Tongue (tissue), 2 donors: ENCODE results near the gene KLF13. TPM values are rescaled to one million over a fixed set of nuclear protein-coding genes. Genes with fewer than 3 reads are reported as not detected.

Source experiments
- DNase-seq: peaks from one replicate; pipeline ENCODE4 v3.0.0-alpha.2; 2015
- total RNA-seq: library from RNA; depleted of rRNA; stranded (reverse); fragments of >200 nt; gene quantifications from one replicate; pipeline ENCODE4 v1.2.3, GENCODE V29; 2014

The KLF13 gene
- 37.5 TPM for total RNA-seq

DNA sequence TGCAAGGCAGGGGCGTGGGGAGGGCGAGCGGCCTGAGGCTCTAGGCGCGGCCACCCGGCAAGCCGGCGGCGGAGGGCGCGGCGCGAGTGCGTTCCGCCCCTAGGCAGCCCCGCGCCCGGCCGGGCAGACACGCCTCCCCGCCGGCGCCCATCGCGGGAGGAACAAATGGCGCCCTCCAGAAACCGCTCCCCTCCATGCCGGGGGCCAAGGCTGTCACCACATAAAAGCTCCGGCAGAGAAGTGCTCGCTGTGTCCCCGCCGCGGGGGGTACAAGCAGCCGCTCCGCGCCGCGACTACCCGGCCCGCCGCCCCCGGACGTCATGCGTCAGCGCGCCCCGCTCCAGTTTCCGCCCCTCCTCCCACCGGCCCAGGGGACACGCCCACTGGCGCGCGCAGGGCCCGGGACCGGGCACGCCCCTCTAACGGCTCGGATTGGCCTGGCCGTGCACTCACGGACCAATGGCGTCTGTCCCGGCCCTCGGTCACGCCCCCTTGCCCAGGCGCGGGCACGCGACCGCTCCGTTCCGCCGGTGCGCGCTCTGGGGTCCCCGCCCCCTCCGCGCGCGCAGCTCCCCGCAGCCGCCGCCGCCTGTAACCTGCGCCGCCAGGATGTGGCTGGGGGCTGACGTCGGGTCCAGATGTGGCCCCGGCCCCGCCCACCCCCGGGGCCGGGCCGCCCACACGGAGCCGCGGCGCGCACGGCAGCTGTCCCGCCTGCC lies at the start of gene KLF13:
KLF13 (plus strand) TSS at position 680 of the 719 bp plus-strand sequence. CDS start 378 bp downstream, outside the sequence.
- peak; percentile 99 for DNase-seq

DNA sequence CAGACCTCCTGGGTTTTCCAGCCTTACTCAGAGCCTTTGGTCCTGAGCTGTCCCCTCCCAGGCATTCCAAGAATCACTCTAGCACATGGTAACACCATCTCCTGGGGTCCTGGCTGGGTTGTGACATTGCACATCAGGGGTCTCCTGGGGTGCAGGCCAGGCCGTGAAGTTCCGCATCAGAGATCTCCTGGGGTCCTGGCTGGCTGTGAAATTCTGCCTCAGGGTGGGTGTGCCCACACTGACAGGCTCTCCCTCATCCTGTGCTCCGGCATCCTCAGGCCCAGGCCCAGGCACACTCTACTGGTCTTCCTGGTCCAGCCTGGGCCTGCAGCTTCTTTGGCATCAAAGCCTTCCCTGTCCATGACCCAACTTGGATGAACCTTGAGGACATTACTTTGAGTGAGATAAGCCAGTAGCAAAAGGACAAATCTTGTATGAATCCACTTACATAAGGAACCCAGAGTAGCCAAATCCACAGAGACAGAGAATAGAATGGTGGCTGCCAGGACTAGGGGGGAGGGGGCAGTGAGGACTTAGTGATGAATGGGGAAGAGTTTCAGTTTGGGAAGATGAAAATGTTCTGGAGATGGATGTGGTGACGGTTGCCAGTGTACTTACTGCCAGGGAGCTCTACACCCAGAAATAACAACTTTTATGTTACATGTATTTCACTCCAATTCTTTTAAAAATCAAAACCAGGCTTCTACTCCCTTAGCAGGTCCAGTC lies 49.1 kb upstream of the KLF13 start:
- no peak for DNase-seq

- DNase-seq: no peak
Observed at GRCh38 chr15:31278061-31278445, 48.6 kb upstream of the KLF13 start.

DNA sequence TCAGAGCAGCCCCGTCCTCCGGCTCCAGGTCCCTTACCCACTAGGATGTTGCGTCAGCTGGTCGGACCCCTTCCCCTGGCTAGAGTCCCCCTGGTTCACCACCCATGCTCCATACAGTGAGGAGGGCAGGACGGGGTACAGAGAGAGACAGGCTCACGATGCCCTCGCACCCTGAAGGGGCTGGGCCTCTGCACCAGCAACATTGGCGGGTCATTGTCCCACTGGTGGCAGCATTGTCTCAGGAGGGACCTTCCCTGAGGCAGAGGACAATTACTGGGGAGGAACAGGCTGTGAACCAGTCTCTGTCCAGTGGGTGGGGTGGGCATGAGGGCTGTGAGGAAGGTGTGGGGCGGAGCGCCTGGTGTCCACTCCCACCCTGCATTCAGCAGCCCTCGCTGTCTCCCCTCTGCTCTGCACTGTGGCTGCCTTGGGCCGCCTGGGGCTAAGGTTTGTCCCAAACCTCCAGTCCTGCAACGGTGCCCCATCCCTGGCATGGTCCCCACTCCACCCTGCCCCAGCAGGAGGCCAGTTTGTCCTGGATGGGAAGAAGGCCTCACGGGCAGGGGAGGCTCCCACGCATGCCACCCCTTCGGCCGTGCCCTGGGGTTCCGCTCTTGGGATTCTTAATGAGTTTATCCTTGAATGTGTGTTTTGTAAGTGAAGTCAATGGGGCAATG lies 48.0 kb upstream of the KLF13 start:
- no peak for DNase-seq

GRCh38 chr15:31279221-31280045 lies 47.2 kb upstream of the KLF13 start:
- no peak for DNase-seq

- peak; percentile 83 for DNase-seq
Observed at GRCh38 chr15:31280046-31280830, 46.4 kb upstream of the KLF13 start.

DNA sequence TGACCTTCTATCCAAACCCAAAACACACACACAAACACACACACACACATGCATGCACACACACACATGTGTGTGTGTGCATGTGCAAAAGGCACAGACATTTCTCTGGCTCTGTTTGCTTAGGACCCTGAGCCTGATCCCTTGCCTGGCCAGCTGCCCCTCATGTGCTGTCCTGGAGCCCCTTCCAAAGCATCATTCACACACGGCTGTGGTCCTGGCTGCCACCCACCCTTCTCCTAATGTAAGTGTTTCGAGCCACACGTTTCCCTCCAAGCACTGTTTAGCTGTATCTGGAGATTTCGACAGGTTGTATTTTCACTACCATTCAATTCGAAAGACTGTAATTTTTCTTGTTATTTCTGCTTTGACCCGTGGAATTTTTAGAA lies 45.8 kb upstream of the KLF13 start:
- DNase-seq: no peak

DNA sequence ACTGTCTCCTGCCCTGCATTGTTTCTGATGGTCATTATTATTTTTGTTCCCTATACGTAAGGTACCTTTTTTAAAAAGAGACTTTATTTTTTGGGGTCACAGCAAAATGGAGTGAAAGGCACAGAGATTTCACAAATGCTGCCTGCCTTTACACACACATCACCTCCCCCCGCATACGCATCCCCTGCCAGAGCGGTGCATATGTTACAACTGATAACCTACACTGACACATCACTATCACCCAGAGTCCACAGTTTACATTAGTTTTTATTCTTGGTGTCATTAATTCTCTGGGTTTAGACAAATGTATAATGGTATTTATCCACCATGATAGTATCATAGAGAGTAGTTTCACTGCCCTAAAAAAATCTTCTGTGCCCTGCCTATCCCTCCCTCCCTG lies 43.6 kb upstream of the KLF13 start:
- DNase-seq: no peak

DNA sequence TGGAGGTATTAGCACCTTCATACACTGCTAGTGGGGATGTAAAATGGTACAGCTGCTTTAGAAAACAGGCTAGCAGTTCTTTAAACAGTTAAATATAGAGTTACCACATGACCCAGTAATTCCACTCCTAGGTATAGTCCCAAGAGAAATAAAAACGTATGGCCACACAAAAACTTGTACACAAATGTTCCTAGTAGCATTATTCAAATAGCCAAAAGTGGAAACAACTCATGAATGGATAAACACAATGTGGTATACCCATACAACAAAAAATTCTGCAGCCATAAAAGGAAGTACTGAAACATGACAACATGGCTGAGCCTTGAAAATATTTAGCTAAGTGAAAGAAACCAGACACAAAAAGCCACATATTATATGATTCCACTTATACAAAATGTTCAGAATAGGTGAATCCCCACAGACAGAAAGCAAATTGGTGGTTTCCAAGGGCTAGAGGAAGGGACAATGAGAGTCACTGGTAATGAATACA lies 40.8 kb upstream of the KLF13 start:
- DNase-seq: no peak

DNA sequence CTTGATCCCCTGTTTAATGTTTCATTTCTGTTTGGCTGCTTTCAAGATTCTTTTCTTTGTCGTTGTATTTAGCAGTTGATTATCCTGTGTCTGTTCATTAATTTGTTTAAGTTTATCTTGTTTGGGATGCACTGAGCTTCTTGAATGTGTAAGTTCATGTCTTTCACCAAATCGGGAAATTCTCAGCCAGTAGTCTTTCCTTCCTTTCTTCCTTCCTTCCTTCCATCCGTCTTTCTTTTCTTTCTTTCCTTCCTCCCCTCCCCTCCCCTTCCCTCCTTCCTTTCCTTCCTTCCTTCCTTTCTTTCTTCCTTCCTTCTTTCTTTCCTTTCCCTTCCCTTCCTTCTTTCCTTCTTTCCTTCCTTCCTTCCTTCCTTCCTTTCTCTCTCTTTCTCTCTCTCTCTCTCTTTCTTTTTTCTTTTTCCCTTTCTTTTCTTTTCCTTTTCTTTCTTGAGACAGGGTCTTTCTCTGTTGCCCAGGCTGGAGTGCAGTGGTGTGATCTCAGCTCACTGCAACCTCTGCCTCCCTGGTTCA lies 35.5 kb upstream of the KLF13 start:
- no peak for DNase-seq

DNA sequence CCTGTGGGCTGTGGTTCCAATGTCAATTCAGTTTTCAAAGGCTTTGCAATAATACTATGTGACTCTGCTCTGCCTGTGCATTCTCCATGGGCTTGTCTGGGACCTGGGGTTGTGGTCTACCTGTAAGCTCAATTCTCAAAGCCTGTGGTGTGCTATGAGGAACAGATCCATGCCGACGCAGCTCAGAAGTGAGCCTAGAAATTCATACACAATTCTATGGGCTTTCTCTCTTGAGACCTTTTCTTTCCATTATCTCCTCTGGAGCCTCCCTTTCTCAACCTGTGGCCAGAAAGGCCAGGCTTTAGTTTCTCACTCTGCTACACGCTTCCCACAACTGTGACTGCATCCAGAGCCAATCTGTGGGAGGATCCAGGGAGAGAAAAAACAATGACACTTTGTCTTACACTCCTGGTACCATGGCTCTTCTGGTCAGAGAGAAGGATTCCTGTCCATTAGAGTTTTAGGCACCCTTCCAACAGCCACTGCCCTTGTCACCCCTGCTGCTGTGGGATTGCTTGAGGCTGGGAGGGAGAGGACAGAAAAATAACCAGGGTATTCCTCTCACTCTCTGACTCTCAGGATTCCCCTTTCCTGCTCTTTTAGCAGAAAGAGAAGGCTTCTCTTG lies 34.1 kb upstream of the KLF13 start:
- no peak for DNase-seq

DNA sequence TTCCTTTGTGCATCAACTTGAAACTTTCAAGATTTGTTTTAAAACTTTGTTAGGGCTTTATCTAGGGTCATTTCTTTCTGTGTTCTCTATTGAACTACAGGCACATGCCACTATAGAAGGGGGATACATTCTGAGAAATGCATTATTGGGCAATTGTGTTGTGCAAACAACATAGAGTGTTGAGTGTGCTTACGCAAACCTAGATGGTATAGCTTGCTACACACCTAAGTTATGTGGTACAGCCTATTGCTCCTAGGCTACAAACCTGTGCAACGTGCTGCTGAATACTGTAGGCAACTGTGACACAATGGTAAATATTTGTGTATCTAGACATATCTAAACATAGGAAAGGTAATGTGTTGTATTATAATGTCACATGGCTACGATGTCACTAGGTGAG lies 33.0 kb upstream of the KLF13 start:
- no peak for DNase-seq

DNA sequence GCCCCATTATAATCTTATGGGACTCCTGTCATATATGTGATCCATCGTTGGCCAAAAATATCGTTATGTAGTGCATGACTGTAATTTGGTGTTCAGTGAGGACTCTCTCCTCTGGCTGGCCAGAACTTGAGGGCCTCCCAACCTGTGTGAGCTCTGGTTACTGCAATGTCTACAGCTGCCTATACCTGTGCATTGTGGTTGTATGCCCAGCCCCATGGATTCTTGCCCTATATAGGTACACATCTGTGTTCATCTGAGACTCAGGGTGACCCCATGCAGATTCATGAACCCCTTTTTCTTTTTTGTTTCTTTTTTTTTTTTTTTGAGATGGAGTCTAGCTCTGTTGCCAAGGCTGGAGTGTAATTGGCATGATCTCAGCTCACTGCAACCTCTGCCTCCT lies 32.6 kb upstream of the KLF13 start:
- DNase-seq: no peak

DNA sequence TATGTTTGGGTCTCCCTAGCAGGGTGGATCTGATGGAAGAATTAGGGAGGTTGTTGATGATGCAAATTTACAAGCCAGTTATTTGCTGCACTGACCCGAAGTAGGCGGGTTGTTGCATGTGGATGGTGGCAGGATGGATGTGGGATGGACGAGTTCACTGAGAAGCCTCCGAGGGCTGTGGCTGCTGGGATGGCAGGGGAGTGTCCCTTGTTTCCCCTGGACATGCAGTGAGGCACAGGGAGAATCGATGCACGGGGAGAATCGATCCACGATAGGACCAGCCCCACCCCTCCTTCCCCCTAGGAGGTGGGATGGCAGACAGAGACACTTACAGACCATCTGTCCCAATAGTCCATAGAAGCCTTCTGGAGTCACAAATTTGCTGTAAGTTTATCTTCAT lies 31.0 kb upstream of the KLF13 start:
- no peak for DNase-seq

DNA sequence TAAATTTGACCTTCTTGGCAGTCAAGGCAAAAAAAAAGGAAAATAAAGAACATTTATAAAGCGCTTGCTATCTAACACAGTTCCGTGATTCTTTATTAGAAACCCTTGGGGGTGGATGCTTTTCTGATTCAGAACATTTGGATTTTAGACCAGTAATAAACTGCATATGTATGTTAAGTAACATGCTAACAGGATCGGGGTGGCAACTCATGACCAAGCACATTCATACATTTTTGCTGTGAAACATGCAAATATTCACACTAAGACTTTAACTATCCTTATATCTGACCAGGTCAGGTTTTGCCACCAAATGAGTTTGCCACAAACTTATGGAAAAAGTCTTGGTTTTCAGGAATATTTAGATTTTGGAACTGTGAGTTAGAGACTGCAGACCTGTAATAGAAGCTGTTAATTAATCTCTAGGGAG lies 30.4 kb upstream of the KLF13 start:
- DNase-seq: no peak

DNA sequence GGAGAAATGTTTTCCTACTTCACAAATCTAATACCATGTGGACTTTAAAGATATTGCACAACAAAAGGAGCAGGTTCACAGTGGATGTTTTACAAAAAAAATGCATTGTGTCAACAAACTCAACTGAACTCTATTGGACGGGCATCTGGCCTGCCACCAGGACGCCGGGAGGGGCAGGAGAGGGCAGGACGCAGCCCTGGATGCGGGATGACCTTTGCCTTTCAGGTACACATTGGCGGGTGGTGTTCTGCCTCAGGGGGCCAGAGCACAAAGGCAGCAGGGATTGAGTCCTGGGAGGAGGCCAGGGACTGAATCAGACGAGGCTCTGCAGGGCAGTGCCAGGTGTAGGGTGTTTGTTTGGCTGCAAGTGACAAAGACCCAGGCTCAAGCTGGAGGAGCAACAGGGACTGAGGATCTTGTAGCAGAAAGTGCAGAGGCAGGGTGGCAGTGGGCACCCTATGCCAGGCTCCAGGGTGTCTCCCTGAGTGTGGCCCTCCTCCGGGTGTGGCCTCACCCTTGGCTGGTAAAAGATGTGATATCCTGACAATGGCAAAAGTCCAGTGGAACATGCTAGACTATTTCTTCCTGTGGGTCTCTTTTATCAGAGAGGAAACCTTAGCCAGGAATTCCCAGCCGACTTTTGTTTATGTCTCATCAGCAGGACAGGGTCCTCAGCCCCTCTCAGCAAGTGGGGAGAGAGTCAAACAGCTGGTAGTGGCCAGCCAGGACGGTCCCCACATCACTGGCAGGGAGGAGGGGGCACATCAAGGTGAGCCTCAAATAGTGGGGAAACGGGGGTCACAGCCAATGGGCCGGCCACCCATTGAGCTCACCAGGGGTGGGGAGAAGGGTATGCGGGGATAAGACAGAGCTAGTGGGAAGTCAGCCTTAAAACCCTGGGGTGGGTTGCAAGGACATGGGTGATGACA lies 29.7 kb upstream of the KLF13 start:
- DNase-seq: no peak

- no peak for DNase-seq
Observed at GRCh38 chr15:31297575-31298456, 28.8 kb upstream of the KLF13 start.

- DNase-seq: peak; percentile 47
Observed at GRCh38 chr15:31298707-31299172, 27.9 kb upstream of the KLF13 start.
